ENCODE data around the gene ARHGAP28.

Gene ARHGAP28

GRCh38 chr18:6951336-6952090 lies 222.0 kb downstream of the ARHGAP28 start:
- in situ Hi-C loops (cut with HindIII; ENCODE audit: low sequenced_read_pairs): loop anchor here (10.0 kb wide), 1 partner anchor 213 kb away; no protein-coding TSS in a partner anchor
- no peak for DNase-seq (ENCODE audit: low read depth)
- TF ChIP-seq CTCF (IDR thresholded peaks at IDR 0.05; ENCODE audit: low read depth, low read length, missing control alignments): no peak
- no peak overlapping the region for H3K4me3 ChIP-seq (ENCODE audit: low read depth, low read length)

GRCh38 chr18:6954501-6954900 lies 225.0 kb downstream of the ARHGAP28 start:
- in situ Hi-C loops (cut with HindIII; ENCODE audit: low sequenced_read_pairs): loop anchor here (10.0 kb wide), 1 partner anchor 210 kb away; no protein-coding TSS in a partner anchor
- TF ChIP-seq CTCF (IDR thresholded peaks at IDR 0.05; ENCODE audit: low read depth, low read length, missing control alignments): no peak
- no peak for DNase-seq (ENCODE audit: low read depth)
- H3K4me3 ChIP-seq (ENCODE audit: low read depth, low read length): no peak overlapping the region

- no peak for TF ChIP-seq CTCF (IDR thresholded peaks at IDR 0.05; ENCODE audit: low read depth, low read length, missing control alignments)
- in situ Hi-C loops (cut with HindIII; ENCODE audit: low sequenced_read_pairs): loop anchor here (10.0 kb wide), 1 partner anchor 209 kb away; no protein-coding TSS in a partner anchor
- no peak for DNase-seq (ENCODE audit: low read depth)
- H3K4me3 ChIP-seq (ENCODE audit: low read depth, low read length): no peak overlapping the region
Measured at GRCh38 chr18:6955304-6955703, 225.8 kb downstream of the ARHGAP28 start.

GRCh38 chr18:6956495-6956894 lies 227.0 kb downstream of the ARHGAP28 start:
- in situ Hi-C loops (cut with HindIII; ENCODE audit: low sequenced_read_pairs): loop anchor here (10.0 kb wide), 1 partner anchor 208 kb away; no protein-coding TSS in a partner anchor
- no peak overlapping the region for H3K4me3 ChIP-seq (ENCODE audit: low read depth, low read length)
- no peak for DNase-seq (ENCODE audit: low read depth)
- no peak for TF ChIP-seq CTCF (IDR thresholded peaks at IDR 0.05; ENCODE audit: low read depth, low read length, missing control alignments)

- no peak for DNase-seq (ENCODE audit: low read depth)
- TF ChIP-seq CTCF (IDR thresholded peaks at IDR 0.05; ENCODE audit: low read depth, low read length, missing control alignments): no peak
- no peak overlapping the region for H3K4me3 ChIP-seq (ENCODE audit: low read depth, low read length)
- in situ Hi-C loops (cut with HindIII; ENCODE audit: low sequenced_read_pairs): loop anchor here (10.0 kb wide), 1 partner anchor 208 kb away; no protein-coding TSS in a partner anchor
Measured at GRCh38 chr18:6956999-6957398, 227.5 kb downstream of the ARHGAP28 start.

- no peak overlapping the region for H3K4me3 ChIP-seq (ENCODE audit: low read depth, low read length)
- DNase-seq (ENCODE audit: low read depth): no peak
- TF ChIP-seq CTCF (IDR thresholded peaks at IDR 0.05; ENCODE audit: low read depth, low read length, missing control alignments): no peak
- in situ Hi-C loops (cut with HindIII; ENCODE audit: low sequenced_read_pairs): loop anchor here (10.0 kb wide), 1 partner anchor 206 kb away; no protein-coding TSS in a partner anchor
Measured at GRCh38 chr18:6959110-6959509, 229.6 kb downstream of the ARHGAP28 start.

Measured in astrocyte of the cerebellum (primary cell).